Upper lobe of right lung (tissue), 1 donor: ENCODE data around the gene CCDC87. TPM values are rescaled to one million over a fixed set of nuclear protein-coding genes. Genes with fewer than 3 reads are reported as not detected.

Experiments
- ATAC-seq: fragments of 200-7000 bp; cut with Tn5 transposase; one replicate; pipeline ENCODE4 v1.9.1; 2020; ENCODE audit warnings: mild to moderate bottlenecking, moderate library complexity
- DNase-seq: peaks from one replicate; pipeline ENCODE4 v3.0.0-alpha.2; 2020
- H3K27ac ChIP-seq: fragments of 200-600 bp; one replicate; pipeline ENCODE4 v1.8.0; 2022
- H3K27me3 ChIP-seq: fragments of 200-600 bp; one replicate; pipeline ENCODE4 v1.8.0; 2022; ENCODE audit warnings: mild to moderate bottlenecking
- H3K36me3 ChIP-seq: fragments of 200-600 bp; one replicate; pipeline ENCODE4 v1.8.0; 2022
- H3K4me1 ChIP-seq: fragments of 200-600 bp; one replicate; pipeline ENCODE4 v1.8.0; 2022
- H3K4me3 ChIP-seq: fragments of 200-600 bp; one replicate; pipeline ENCODE4 v1.8.0; 2022; ENCODE audit warnings: mild to moderate bottlenecking
- H3K9me3 ChIP-seq: fragments of 200-600 bp; one replicate; pipeline ENCODE4 v1.8.0; 2022
- CTCF ChIP-seq: fragments of 200-600 bp; IDR thresholded peaks from one replicate; pipeline ENCODE4 v1.8.0; 2022; ENCODE audit warnings: antibody characterized with exemption
- intact Hi-C: fragments of 100-400 bp; cut with DNase I; formaldehyde crosslinking; loops from one replicate; pipeline ENCODE4 v1.11.0; 2022
- total RNA-seq: library from RNA; stranded (reverse); fragmentation: NEBNext Ultra II Directional; extraction: Animal tissue kit (Norgen Biotek cat#: 25700); gene quantifications from one replicate; pipeline ENCODE4 v1.2.1, GENCODE V29; 2021
- donor health status: DM: no; HTN: yes; CAD: no; lungs with severe emphysema.

CCDC87 gene
- total RNA-seq, 1 donor from 2014 or later: 0.26 TPM

DNA sequence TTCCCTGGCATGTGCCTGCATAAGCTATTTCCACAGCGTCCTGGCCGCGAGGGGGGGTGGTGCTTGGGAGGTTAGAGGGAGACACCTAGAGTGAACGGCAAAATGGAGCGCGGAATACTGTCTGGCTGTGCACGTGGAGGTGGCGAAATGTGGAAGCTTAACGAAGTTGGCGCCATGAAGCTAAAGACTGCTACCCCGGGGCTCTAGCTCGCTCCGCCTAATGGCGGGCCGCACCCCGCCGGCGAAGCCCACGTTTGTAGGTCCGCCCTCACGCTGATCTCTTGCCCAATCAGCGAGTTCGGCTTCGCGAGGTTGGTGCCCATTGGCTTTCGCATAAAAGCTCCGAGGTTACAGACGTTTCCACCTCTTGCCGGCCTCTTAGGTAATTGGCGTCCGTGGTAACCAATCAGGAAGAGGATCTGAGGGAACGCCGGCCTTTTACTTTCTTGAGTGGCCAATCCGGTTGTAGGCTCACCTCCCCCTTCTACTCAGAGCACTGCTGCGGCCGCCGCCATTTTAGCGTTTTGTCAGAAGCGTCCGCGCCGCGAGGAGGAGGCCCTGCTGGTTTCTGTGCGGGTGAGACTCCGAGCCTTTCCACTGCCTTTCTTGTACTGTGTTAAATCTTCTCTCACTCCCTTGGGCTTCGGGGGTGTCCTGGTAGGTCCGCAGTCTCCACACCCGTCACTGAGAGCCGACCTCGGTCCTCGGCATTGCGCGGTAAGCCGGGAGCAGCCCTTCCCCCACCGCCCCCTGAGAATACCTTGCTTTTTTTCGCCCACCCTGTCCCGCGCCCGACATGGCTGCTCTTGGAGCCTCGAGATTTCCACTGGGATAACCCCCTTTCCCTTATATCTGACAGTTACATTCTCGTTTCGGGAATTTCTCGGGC is 45.6 kb upstream of the CCDC87 start, which contains the start of gene RBM4:
Gene RBM4, plus strand, starts transcription at position 527 of the 889 bp plus-strand sequence. CDS start 1,009 bp downstream, outside the sequence.
- peak within 1 kb of the TSS; percentile 78 for H3K4me3 ChIP-seq
- peaks cover 43% of the 10 kb centered on the region for H3K4me1 ChIP-seq
- intact Hi-C loops: no loop called here

DNA sequence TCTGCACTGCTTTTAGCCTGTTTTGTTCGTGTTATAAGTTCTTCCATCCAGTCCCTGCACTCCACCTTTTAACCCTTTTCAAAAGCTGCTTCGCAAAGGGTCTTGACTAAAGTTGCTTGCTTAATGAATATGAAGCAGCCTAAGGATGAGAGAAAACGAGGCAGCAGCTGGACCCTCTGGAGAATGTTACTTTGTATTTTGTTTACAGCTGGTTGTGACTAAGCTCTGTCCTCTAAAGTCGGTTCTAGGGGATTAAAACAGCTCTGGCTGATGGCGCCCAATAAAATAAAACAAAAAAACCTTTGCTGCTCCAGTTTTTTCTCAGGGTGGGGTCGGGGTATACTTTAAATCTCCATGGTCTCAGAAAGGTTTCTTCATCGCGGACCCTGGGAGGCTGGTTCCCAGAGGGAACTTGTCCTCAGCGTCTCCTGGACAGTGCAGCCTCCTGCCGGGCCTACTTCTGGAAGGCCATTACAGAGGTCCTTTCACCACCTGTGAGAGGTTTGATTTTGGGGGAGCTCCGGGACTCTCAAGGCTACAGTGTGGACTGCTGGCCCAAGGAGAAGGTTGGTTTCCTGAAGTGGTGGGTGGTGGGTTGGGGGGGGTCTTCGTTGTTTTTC is 44.8 kb upstream of the CCDC87 start:
- H3K9me3 ChIP-seq: no peaks in the 10 kb centered on the region
- intact Hi-C loops: no loop called here
- ATAC-seq (no peak), DNase-seq (no peak)
- H3K4me3 ChIP-seq: peak overlapping the region; percentile 78
- H3K4me1 ChIP-seq: peaks cover 35% of the 10 kb centered on the region
- peak overlapping the region; percentile 53 for H3K27ac ChIP-seq
- no peak for TF ChIP-seq CTCF
- H3K36me3 ChIP-seq: peaks cover 33% of the 10 kb centered on the region
- H3K27me3 ChIP-seq: no peaks in the 10 kb centered on the region

More for the DNA sequence above, 45.6 kb upstream of the CCDC87 start, which contains the start of gene RBM4:
- ATAC-seq (peak; percentile 98), DNase-seq (peak; percentile 96)
- Histone ChIP-seq H3K9me3 (no peaks in the 10 kb centered on the region), H3K27me3 (no peaks in the 10 kb centered on the region), H3K27ac (peak within 1 kb of the TSS; percentile 82), H3K36me3 (peaks cover 40% of the 10 kb centered on the region)
- TF ChIP-seq CTCF: no peak

- intact Hi-C loops: no loop called here
- Histone ChIP-seq H3K27ac (no peak overlapping the region), H3K9me3 (no peaks in the 10 kb centered on the region), H3K4me1 (peaks cover 25% of the 10 kb centered on the region), H3K27me3 (no peaks in the 10 kb centered on the region), H3K4me3 (no peak overlapping the region), H3K36me3 (peaks cover 22% of the 10 kb centered on the region)
- DNase-seq (no peak), ATAC-seq (no peak)
- TF ChIP-seq CTCF: no peak
Observed at GRCh38 chr11:66636411-66636810, 43.5 kb upstream of the CCDC87 start.

DNA sequence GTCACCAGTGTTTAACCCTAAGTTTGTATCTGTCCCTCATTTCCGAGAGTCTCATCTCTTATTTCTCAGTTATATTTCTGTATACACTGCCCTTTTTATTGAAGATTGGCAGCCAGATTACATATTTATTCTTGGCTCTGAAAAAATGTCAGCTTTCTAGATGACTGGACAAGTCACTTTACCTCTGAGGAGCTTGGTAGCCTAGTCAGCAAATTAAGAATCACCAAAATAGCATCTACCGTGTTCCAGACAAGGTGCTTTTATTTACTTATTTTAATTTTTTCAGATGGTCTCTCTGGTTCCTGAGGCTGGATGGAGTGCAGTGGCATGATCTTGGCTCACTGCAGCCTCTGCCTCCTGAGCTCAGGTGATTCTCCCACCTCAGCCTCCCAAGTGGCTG is 40.1 kb upstream of the CCDC87 start:
- peaks cover 35% of the 10 kb centered on the region for H3K36me3 ChIP-seq
- intact Hi-C loops: no loop called here
- no peak for ATAC-seq

DNA sequence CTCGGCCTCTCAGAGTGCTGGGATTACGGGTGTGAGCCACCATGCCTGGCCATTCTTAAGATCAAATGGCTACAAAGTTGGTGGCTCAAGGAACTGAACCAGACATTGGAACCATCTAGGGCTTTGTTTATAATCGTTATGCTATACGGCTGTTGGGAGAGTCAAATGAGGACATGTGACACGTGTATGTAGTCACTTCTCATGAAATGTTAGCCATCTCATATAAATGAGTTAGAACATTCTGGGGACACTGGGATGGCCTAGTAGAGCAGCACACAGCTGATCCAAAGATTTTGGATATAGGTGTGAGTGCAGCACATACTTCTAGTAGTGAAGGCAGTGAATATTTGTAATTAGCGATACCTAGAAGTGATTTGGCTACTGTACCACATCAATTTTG is 39.0 kb upstream of the CCDC87 start:
- H3K9me3 ChIP-seq: no peaks in the 10 kb centered on the region
- DNase-seq (no peak), ATAC-seq (no peak)
- intact Hi-C loops: no loop called here
- H3K4me1 ChIP-seq: peaks cover 2% of the 10 kb centered on the region
- H3K27ac ChIP-seq: no peak overlapping the region
- TF ChIP-seq CTCF: no peak
- no peak overlapping the region for H3K4me3 ChIP-seq
- peaks cover 45% of the 10 kb centered on the region for H3K36me3 ChIP-seq
- no peaks in the 10 kb centered on the region for H3K27me3 ChIP-seq

More for the DNA sequence above, 40.1 kb upstream of the CCDC87 start:
- Histone ChIP-seq H3K4me1 (peaks cover 8% of the 10 kb centered on the region), H3K9me3 (no peaks in the 10 kb centered on the region), H3K27me3 (no peaks in the 10 kb centered on the region), H3K4me3 (no peak overlapping the region), H3K27ac (no peak overlapping the region)
- TF ChIP-seq CTCF: no peak
- DNase-seq: no peak
